ENCODE measurements around the gene OTOG.

The OTOG gene

DNA sequence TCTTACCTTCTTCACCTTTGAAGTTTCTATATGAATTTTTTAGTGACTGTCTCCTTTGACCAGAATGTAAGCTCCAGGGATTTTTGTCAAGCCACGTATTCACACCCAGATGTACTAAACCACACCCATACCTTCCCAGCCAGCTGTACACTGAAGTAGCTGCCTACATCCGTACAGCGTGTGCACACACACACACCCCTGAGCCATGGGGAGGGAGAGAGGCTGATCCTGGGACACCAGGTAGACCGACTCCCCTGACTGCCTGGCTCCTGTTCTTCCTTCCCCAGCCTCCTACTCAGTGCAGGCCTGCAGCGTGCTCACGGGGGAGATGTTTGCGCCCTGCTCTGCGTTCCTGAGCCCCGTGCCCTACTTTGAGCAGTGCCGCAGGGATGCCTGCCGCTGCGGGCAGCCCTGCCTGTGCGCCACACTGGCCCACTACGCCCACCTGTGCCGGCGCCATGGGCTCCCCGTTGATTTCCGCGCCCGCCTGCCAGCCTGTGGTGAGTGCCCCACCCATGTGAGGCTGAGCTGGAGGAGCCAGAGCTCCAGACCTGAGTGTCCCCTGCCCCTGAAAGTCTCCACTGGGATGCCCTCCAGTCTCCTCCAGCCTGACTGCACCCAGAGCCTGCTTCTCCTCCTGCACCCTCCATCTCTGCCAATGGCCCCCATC lies 25.9 kb downstream of the OTOG start:
- no peak for DNase-seq (ENCODE audit: extremely low read depth, insufficient read length)
- no peak overlapping the region for H3K4me3 ChIP-seq (replicated peaks; ENCODE audit: low read depth, low read length)
- TF ChIP-seq, protein P1, sequence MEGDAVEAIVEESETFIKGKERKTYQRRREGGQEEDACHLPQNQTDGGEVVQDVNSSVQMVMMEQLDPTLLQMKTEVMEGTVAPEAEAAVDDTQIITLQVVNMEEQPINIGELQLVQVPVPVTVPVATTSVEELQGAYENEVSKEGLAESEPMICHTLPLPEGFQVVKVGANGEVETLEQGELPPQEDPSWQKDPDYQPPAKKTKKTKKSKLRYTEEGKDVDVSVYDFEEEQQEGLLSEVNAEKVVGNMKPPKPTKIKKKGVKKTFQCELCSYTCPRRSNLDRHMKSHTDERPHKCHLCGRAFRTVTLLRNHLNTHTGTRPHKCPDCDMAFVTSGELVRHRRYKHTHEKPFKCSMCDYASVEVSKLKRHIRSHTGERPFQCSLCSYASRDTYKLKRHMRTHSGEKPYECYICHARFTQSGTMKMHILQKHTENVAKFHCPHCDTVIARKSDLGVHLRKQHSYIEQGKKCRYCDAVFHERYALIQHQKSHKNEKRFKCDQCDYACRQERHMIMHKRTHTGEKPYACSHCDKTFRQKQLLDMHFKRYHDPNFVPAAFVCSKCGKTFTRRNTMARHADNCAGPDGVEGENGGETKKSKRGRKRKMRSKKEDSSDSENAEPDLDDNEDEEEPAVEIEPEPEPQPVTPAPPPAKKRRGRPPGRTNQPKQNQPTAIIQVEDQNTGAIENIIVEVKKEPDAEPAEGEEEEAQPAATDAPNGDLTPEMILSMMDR (IDR thresholded peaks at IDR 0.05; ENCODE audit: insufficient read depth, low read length, poor library complexity, severe bottlenecking): no peak
- no peaks in the 10 kb centered on the region; the same call in none of the 2 replicates for H3K27me3 ChIP-seq (replicated peaks; ENCODE audit: control insufficient read depth, insufficient read depth, low read length)
- H3K36me3 ChIP-seq (ENCODE audit: control insufficient read depth, insufficient read depth, low read length): no peaks in the 10 kb centered on the region

DNA sequence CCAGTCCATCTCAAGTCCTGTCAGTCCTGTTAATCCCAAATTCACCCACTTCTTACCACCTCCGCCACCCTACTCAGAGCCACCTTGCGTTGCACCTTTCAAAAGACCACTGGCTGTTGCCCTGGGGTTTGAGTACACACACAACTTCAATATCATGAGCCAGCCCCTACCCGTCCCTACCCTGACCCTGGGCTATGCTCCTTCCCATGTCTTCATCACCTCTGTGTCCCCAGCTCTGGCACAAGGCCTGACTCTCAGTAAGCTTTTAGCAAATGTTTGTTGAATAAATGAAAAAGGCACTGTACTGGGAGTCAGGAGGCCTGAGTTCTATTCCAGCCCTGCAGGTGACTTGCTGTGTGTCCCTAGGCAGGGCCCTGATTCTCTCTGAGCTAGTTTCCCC lies 26.5 kb downstream of the OTOG start:
- TF ChIP-seq, protein P1 (IDR thresholded peaks at IDR 0.05; ENCODE audit: insufficient read depth, low read length, poor library complexity, severe bottlenecking): no peak
- DNase-seq (ENCODE audit: extremely low read depth, insufficient read length): no peak
- H3K4me3 ChIP-seq (replicated peaks; ENCODE audit: low read depth, low read length): no peak overlapping the region
- H3K27me3 ChIP-seq (replicated peaks; ENCODE audit: control insufficient read depth, insufficient read depth, low read length): no peaks in the 10 kb centered on the region; the same call in none of the 2 replicates
- H3K36me3 ChIP-seq (ENCODE audit: control insufficient read depth, insufficient read depth, low read length): no peaks in the 10 kb centered on the region

GRCh38 chr11:17574141-17575091 lies 27.4 kb downstream of the OTOG start:
- Histone ChIP-seq H3K27me3 (replicated peaks; ENCODE audit: control insufficient read depth, insufficient read depth, low read length) (no peaks in the 10 kb centered on the region; the same call in none of the 2 replicates), H3K4me3 (replicated peaks; ENCODE audit: low read depth, low read length) (no peak overlapping the region), H3K36me3 (ENCODE audit: control insufficient read depth, insufficient read depth, low read length) (no peaks in the 10 kb centered on the region)
- DNase-seq (ENCODE audit: extremely low read depth, insufficient read length): no peak
- TF ChIP-seq, protein P1 (IDR thresholded peaks at IDR 0.05; ENCODE audit: insufficient read depth, low read length, poor library complexity, severe bottlenecking): no peak

DNA sequence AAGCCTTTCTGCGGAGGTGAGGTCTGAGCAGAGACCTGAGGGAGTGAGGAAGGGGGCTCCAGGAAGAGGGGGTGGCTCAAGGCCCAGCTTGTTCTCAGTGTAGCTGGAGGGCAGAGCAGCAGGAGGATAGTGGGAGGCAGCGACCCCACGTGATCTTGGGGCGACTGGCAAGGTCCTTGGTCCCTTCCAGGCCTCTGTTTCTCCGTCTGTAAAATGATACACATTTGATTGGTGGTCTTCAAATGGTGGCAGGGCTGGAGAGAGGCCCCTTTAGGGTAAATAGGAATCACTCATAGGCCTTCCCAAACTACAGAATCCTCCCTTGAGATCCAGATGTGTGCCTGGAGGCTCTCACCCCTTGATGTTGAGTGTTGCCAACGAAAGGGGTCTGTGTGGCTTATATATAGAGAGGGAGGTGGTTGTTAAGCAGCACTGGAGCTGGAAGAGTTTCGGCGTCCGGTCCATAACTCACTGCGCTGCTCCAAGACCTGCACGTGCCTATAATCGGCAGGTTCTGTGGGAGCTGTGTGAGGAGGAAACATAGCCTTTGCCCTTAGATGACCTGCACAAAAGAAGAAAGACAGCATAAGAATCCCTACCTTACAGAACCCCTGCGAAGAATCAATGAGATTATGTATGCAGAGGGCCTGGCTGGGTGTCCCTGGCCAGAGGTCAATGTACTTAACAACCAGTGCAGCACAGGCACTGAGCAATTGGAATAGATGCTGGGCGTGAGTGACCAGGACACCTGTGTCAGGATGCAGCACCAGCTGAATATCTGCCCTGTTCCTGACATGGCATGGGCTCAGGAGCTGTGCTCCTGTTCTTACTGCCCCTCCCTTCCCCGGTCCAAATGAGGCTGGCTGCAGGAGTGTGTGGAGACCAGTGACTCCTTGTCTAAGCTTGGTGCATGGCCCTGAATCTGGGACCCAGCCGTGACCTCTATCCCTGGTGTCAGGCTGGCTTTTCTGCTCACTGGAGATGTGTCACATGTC lies 28.7 kb downstream of the OTOG start:
- Histone ChIP-seq H3K27me3 (replicated peaks; ENCODE audit: control insufficient read depth, insufficient read depth, low read length) (no peaks in the 10 kb centered on the region; the same call in none of the 2 replicates), H3K36me3 (ENCODE audit: control insufficient read depth, insufficient read depth, low read length) (no peaks in the 10 kb centered on the region)

DNA sequence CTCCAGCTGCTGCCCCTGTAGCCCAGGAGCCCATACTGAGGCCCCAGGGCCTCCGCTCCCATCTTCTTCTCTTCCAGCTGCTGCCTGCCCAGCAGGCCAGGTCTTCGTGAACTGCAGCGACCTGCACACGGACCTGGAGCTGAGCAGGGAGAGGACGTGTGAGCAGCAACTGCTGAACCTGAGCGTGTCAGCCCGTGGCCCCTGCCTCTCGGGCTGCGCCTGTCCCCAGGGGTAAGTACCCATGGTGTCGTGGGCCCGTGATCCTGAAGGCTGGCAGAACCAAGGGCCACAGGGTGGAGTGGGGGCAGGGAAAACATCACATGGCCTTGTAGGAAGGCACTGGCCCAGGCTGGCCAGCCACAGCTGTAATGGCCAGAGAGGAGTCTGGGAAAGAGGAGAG lies 31.2 kb downstream of the OTOG start:
- TF ChIP-seq, protein P1 (IDR thresholded peaks at IDR 0.05; ENCODE audit: insufficient read depth, low read length, poor library complexity, severe bottlenecking): no peak
- Histone ChIP-seq H3K36me3 (ENCODE audit: control insufficient read depth, insufficient read depth, low read length) (no peaks in the 10 kb centered on the region), H3K4me3 (replicated peaks; ENCODE audit: low read depth, low read length) (no peak overlapping the region), H3K27me3 (replicated peaks; ENCODE audit: control insufficient read depth, insufficient read depth, low read length) (no peaks in the 10 kb centered on the region; the same call in none of the 2 replicates)
- DNase-seq (ENCODE audit: extremely low read depth, insufficient read length): no peak

More for the DNA sequence above, 28.7 kb downstream of the OTOG start:
- DNase-seq (ENCODE audit: extremely low read depth, insufficient read length): no peak
- no peak overlapping the region for H3K4me3 ChIP-seq (replicated peaks; ENCODE audit: low read depth, low read length)
- TF ChIP-seq, protein P1 (IDR thresholded peaks at IDR 0.05; ENCODE audit: insufficient read depth, low read length, poor library complexity, severe bottlenecking): no peak
